ENCODE data around the gene RELT.
A peak's percentile ranks its signal among the peaks of the same experiment; 100 is the strongest.

The RELT gene, protein sequence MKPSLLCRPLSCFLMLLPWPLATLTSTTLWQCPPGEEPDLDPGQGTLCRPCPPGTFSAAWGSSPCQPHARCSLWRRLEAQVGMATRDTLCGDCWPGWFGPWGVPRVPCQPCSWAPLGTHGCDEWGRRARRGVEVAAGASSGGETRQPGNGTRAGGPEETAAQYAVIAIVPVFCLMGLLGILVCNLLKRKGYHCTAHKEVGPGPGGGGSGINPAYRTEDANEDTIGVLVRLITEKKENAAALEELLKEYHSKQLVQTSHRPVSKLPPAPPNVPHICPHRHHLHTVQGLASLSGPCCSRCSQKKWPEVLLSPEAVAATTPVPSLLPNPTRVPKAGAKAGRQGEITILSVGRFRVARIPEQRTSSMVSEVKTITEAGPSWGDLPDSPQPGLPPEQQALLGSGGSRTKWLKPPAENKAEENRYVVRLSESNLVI

GRCh38 chr11:73376160-73376802 lies at the start of gene RELT:
Gene RELT, plus strand, starts transcription at chr11:73376399. Its CDS starts 12,738 bp downstream, at chr11:73389137.
- DNase-seq, result peak; percentile 88 to 95

GRCh38 chr11:73326929-73327811 lies 49.0 kb upstream of the RELT start:
- DNase-seq, result no peak

- no peak for DNase-seq
These were observed 48.3 kb upstream of the RELT start for GRCh38 chr11:73327812-73328364.

DNA sequence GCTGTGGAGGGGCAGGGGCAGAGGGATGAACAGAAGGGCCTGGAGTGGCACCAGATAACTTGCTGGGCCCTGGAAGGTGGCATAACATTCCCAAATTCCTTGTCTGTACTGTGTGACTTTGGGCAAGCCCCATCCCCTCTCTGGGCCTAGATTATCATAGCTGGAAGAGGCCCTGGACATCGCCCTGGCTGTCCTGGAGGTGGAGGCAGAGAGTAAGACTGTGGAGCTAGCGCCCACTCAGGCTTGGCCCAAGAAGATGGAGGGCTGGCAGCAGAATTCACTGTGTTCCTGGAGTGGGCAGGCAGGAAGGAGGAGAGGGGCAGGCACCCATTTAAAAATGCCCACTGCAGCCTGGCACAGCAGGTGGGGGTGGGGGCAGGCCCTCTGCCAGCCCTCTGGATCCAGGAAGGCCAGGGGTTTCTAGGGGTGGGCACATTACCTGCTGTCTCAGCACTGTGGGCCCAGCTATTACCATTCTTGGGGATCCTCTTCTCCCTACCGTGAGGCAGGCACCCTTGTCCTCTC lies 45.6 kb upstream of the RELT start:
- DNase-seq, result no peak

GRCh38 chr11:73331138-73331916 lies 44.9 kb upstream of the RELT start:
- DNase-seq, result no peak

DNA sequence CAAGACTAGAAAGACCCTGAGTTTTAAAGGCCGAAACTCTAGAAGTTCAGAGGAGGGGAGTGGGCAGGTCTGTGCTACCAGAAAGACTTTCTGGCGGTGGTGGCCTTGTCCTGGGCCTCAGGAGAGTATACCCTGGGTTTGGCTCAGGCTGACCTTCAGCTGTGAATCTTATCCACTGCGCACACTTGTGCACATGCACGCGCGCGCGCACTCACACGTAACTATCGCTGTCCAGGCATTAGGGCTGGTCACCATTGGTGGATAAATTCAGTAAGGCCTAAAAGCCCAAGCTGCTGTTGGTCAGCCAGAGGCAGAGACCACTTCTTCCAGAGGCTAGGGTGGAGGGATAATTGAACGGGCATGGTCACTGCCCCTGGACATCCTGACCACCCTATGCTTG lies 43.0 kb upstream of the RELT start:
- DNase-seq, result no peak

GRCh38 chr11:73333640-73334383 lies 42.4 kb upstream of the RELT start:
- no peak for DNase-seq

- DNase-seq, result no peak
These were observed 41.6 kb upstream of the RELT start for GRCh38 chr11:73334384-73335203.

DNA sequence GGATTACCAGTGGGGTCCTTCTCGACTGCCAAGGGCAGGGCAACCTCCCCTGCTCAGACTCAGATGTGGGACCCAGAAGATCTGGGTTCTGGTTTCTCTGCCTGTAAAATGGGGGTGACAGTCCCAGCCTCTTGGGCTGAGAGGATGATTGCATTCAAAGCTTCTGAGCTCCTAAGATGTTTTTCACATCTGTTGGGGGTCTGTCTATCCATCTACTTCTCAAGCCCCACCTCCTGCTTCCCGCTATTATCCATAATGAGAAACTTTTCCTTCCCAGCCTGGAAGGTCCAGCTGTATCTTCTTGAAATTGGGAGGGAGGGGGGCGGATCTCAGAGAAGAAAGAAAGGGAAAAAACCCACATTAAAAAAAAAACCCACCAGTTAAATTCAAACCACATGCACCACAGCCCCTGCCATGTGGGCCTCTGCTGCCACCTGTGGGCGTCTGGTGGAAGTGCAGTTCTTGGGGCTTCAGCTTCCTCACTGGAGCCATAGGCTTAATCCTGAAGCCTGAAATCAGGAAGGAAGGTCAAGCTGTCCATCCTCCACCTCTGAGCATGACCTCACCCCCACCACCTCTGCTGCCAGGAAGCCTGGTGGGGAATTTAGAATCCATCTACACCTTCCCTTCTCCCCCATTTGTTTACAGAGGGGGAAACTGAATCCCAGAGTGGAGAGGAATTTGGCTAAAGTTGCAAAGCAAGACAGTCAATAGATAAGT lies 40.8 kb upstream of the RELT start:
- peak; percentile 66 to 73 for DNase-seq

DNA sequence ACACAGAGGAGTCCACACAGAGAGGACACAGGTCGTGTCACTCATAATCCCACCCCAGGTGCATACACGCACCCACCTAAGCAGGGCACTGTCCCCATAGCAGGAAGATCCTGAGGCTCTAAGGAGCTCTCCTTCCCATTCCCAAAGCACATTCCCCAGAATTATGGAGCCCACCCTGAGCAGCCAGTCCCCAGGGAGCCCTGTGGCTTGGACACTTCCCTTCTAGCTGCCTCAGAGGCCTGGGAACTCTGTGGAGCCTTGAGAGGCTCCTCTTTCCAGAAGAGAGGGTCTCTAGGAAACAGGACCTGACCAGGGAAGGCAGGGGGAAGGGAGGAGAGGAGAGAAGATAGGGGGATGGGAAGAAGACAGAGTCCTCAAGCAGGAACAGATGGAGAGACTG lies 38.4 kb upstream of the RELT start:
- no peak for DNase-seq

GRCh38 chr11:73338279-73338678 lies 37.9 kb upstream of the RELT start:
- no peak for DNase-seq

DNA sequence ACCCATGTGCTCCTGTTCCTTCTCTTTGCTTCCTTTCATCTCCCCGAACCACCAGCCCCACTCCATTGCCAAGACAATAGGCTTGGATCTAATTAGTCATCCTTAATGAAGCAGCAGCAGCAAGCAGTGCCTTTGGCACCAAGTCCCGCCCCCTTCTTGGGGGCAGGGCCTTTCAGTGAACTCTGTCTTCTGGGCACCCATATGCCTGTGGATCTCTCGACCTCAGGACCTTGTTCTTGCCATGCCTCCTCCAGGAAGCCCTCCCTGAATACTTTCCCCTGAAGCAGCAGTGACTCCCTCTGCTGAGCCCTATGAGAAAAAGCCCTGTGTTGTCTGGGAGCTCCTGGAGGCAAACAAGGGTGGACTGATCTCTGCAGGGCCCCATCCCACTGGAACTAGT lies 36.0 kb upstream of the RELT start:
- no peak for DNase-seq

DNA sequence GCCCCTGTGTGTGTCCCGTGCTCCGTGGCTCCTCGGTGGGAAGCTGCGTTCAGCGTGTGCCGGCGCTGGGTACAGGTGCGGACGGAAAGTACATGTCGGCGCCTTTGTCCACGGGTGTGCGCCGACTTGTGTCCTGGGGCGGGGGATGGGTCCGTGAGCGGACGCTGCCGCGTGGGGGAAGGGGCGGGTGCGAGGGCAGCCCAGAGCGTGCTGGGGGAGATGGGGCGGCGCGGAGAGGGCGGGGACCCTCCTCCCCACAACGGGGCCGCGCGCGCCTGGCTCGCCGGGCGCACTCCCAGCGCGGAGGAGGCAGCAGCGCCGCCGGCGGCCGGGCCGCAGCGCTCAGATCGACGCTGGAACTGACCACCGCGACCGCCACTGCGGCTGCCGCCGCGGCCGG lies 33.6 kb upstream of the RELT start:
- DNase-seq, result no peak

- DNase-seq, result no peak
These were observed 32.9 kb upstream of the RELT start for GRCh38 chr11:73343076-73343873.

DNA sequence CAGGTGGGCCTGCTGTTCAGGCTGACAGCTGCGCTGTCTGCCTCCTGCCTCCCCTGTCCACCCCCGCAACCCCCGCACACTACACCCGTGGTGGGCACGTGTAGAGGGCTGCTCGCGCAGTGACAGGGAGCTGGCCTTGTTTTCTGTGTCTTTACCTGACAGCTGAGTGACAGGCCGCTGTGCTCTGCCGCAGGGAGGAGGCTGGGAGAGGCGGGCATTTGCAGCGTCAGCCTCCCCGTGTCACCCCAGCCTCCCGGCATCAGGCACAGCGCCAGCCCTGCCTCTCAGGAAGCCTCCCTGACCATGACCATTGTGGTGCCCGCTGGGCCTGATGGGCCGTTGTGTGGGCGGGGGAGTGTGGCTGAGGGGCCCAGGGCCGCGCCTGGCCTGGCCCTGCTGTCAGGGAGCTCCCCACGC lies 32.0 kb upstream of the RELT start:
- no peak for DNase-seq

- no peak for DNase-seq
These were observed 30.6 kb upstream of the RELT start for GRCh38 chr11:73345481-73346160.

GRCh38 chr11:73346186-73346935 lies 29.8 kb upstream of the RELT start:
- DNase-seq, result no peak

All from stimulated activated CD4-positive, alpha-beta T cell treated with anti-CD3 and anti-CD28 coated beads, Interleukin-4, amount 100 ng/mL, for 4 hours (primary cell).